Fibroblast of mammary gland (primary cell): ENCODE data around the gene FRMPD3.

Source experiments
- DNase-seq: peaks from one replicate; pipeline ENCODE4 v3.0.0-alpha.2; 2010; ENCODE audit warnings: low read depth
- H3K4me3 ChIP-seq: 2 replicates; pipeline ENCODE4 v1.5.1; 2011; ENCODE audit warnings: low read depth, mild to moderate bottlenecking, low read length, moderate library complexity; ENCODE audit not compliant: control insufficient read depth
- CTCF ChIP-seq: conservative IDR thresholded peaks from 2 replicates; pipeline ENCODE4 v1.5.1; 2011; ENCODE audit warnings: low read depth, low read length, inconsistent platforms; ENCODE audit not compliant: control insufficient read depth, insufficient read depth

The FRMPD3 gene

GRCh38 chrX:107452581-107452980 is 3.1 kb downstream of the FRMPD3 start:
- H3K4me3 ChIP-seq = no peak overlapping the region
- no peak for TF ChIP-seq CTCF
- DNase-seq = no peak

- no peak for TF ChIP-seq CTCF
- DNase-seq = peak; percentile 47
- no peak overlapping the region for H3K4me3 ChIP-seq
Measured at GRCh38 chrX:107454302-107454701, 4.8 kb downstream of the FRMPD3 start.

GRCh38 chrX:107457289-107457688 is 7.8 kb downstream of the FRMPD3 start:
- no peak overlapping the region for H3K4me3 ChIP-seq
- TF ChIP-seq CTCF = no peak
- DNase-seq = no peak

GRCh38 chrX:107465932-107466620 is 16.6 kb downstream of the FRMPD3 start:
- TF ChIP-seq CTCF = no peak
- no peak for DNase-seq

GRCh38 chrX:107467271-107467670 is 17.8 kb downstream of the FRMPD3 start:
- H3K4me3 ChIP-seq = no peak overlapping the region
- no peak for DNase-seq
- TF ChIP-seq CTCF = no peak

More at GRCh38 chrX:107465932-107466620, 16.6 kb downstream of the FRMPD3 start:
- H3K4me3 ChIP-seq = no peak overlapping the region

GRCh38 chrX:107470198-107470597 is 20.7 kb downstream of the FRMPD3 start:
- no peak for DNase-seq
- no peak for TF ChIP-seq CTCF
- H3K4me3 ChIP-seq = no peak overlapping the region
